Measurements from ENCODE around the gene PDE6B.

PDE6B gene

DNA sequence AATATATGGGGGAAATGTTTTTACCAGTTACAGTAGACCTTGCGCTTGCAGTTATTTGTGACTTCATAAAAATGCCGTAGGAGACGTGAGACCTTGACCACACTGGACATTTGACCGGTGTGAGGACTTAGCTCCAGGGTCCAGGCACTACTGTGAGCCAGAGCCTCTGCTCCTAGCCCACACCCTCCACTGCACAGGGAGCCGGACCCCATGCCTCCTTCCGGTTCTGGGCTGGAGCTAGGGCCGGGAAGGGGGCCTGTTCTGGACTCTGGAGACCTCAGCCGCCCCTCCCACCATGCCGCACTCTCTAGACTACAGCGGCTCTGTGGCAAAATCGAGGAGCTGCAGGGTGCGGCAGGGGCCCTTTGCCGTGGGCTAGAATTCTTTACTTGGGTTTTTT lies 85.5 kb downstream of the PDE6B start:
- Histone ChIP-seq H3K36me3 (ENCODE audit: control insufficient read depth, insufficient read depth, low read length, severe bottlenecking) (no peaks in the 10 kb centered on the region), H3K4me1 (ENCODE audit: control insufficient read depth, insufficient read depth, low read length) (peaks cover 19% of the 10 kb centered on the region), H3K9me3 (ENCODE audit: control insufficient read depth, low read length) (no peaks in the 10 kb centered on the region), H3K9ac (ENCODE audit: low read length) (no peak overlapping the region), H3K27me3 (replicated peaks; ENCODE audit: control insufficient read depth, insufficient read depth, low read length) (no peaks in the 10 kb centered on the region), H3K4me3 (ENCODE audit: low read length) (no peak overlapping the region)
- no peak for DNase-seq (ENCODE audit: low read depth)

DNA sequence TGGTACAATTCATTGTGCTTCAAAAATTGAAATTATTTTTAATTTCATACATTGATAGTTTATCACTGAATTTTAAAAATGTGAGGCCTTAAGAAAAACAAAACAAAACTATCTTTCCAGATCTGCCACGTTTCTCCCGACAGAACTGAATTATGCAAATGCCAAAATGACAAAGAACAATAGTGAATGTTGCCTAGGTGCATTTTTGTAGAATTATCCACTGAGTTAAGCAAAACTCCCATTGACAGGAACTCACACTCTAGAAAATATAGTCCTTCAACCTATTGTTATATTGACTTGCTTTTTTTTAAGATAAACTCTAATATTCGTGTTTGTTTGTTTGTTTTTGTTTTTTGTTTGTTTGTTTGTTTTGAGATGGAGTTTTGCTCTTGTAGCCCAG lies 86.7 kb downstream of the PDE6B start:
- no peaks in the 10 kb centered on the region for H3K27me3 ChIP-seq (replicated peaks; ENCODE audit: control insufficient read depth, insufficient read depth, low read length)
- H3K9me3 ChIP-seq (ENCODE audit: control insufficient read depth, low read length), result no peaks in the 10 kb centered on the region
- H3K9ac ChIP-seq (ENCODE audit: low read length), result no peak overlapping the region
- DNase-seq (ENCODE audit: low read depth), result no peak
- H3K4me1 ChIP-seq (ENCODE audit: control insufficient read depth, insufficient read depth, low read length), result peaks cover 15% of the 10 kb centered on the region
- H3K36me3 ChIP-seq (ENCODE audit: control insufficient read depth, insufficient read depth, low read length, severe bottlenecking), result no peaks in the 10 kb centered on the region
- no peak overlapping the region for H3K4me3 ChIP-seq (ENCODE audit: low read length)

DNA sequence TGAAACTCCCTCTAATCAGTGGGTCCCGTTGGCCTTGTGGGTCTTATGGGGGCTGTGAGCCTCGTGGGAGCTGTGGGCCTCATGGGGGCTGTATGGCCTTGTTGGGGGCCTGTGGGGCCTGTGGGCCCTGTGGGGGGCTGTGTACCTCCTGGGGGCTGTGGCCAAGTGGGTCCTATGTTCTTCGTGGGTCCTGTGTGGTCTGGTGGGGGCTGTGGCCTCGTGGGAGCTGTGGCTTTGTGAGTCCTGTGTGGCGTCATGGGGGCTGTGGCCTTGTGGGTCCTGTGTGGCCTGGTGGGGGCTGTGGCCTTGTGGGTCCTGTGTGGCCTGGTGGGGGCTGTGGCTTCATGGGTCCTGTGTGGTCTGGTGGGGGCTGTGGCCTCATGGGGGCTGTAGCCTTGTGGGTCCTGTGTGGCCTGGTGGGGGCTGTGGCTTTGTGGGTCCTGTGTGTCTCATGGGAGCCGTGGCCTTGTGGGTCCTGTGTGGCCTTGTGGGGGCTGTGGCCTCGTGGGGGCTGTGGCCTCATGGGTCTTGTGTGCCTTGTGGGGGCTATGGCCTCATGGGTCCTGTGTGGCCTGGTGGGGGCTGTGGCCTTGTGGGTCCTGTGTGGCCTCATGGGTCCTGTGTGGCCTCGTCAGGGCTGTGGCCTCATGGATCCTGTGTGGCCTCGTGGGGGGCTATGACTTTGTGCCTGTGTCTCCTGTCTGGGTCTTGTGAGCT lies 87.7 kb downstream of the PDE6B start:
- Histone ChIP-seq H3K36me3 (ENCODE audit: control insufficient read depth, insufficient read depth, low read length, severe bottlenecking) (no peaks in the 10 kb centered on the region), H3K9ac (ENCODE audit: low read length) (no peak overlapping the region), H3K27me3 (replicated peaks; ENCODE audit: control insufficient read depth, insufficient read depth, low read length) (no peaks in the 10 kb centered on the region), H3K9me3 (ENCODE audit: control insufficient read depth, low read length) (no peaks in the 10 kb centered on the region), H3K4me3 (ENCODE audit: low read length) (no peak overlapping the region), H3K4me1 (ENCODE audit: control insufficient read depth, insufficient read depth, low read length) (peaks cover 13% of the 10 kb centered on the region)
- no peak for DNase-seq (ENCODE audit: low read depth)

DNA sequence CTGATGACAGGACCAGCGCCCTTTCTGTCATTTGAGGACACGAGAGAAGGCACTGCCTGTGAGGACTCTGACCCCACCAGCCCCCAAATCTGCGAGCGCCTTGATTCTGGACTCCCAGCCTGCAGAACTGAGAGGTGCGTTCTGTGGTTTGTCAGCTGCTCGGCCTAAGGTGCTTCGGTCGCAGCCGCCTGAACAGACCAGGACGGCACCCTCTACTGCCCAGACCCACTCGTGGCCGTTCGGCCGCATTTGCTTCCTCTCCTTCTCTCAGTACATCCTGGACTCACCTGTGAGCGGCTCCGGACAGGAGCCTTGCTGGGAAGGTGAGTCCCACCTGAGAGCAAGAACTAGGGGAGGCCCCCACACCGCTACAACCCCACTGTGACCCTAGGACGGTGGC lies 88.7 kb downstream of the PDE6B start:
- Histone ChIP-seq H3K4me1 (ENCODE audit: control insufficient read depth, insufficient read depth, low read length) (peaks cover 4% of the 10 kb centered on the region), H3K9ac (ENCODE audit: low read length) (no peak overlapping the region), H3K9me3 (ENCODE audit: control insufficient read depth, low read length) (no peaks in the 10 kb centered on the region), H3K27me3 (replicated peaks; ENCODE audit: control insufficient read depth, insufficient read depth, low read length) (no peaks in the 10 kb centered on the region), H3K36me3 (ENCODE audit: control insufficient read depth, insufficient read depth, low read length, severe bottlenecking) (no peaks in the 10 kb centered on the region), H3K4me3 (ENCODE audit: low read length) (no peak overlapping the region)
- no peak for DNase-seq (ENCODE audit: low read depth)

DNA sequence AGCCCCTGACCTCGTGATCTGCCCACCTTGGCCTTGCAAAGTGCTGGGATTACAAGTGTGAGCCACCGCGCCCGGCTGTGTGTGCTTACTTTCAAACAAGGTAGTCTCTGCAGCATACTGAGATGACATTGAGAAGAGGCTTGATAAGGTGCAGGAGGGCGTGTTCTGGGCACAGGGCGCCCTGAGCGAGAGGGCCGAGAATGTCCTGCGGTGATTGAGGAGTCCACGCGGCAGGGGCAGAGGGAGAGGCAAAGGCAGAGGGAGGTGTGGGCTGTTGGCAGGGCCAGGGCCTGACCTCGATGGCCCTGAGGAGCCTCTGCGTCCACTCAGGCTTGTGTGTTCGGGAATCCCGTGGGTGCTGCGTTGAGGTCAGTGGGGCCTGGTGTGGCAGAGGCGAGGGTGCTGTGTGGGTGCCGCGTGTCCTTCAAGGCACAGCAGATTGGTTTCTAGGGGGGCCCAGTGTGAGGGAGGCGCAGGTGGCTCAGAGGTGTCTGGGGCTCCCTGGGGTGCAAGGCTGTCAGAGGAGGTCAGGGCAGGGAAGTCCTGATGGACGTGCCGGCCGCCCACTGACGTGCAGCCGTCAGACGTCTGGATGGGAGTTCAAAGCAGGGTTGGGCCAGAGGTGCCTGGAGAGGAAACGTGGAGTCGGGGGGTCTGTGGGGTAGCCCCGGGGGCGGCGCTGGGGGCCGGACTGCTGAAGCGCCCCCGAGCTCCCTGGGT lies 92.4 kb downstream of the PDE6B start:
- H3K36me3 ChIP-seq (ENCODE audit: control insufficient read depth, insufficient read depth, low read length, severe bottlenecking), result peaks cover under 1% of the 10 kb centered on the region
- peaks cover 8% of the 10 kb centered on the region for H3K4me1 ChIP-seq (ENCODE audit: control insufficient read depth, insufficient read depth, low read length)
- no peaks in the 10 kb centered on the region for H3K27me3 ChIP-seq (replicated peaks; ENCODE audit: control insufficient read depth, insufficient read depth, low read length)
- no peak overlapping the region for H3K4me3 ChIP-seq (ENCODE audit: low read length)
- no peak overlapping the region for H3K9ac ChIP-seq (ENCODE audit: low read length)
- DNase-seq (ENCODE audit: low read depth), result no peak
- no peaks in the 10 kb centered on the region for H3K9me3 ChIP-seq (ENCODE audit: control insufficient read depth, low read length)

DNA sequence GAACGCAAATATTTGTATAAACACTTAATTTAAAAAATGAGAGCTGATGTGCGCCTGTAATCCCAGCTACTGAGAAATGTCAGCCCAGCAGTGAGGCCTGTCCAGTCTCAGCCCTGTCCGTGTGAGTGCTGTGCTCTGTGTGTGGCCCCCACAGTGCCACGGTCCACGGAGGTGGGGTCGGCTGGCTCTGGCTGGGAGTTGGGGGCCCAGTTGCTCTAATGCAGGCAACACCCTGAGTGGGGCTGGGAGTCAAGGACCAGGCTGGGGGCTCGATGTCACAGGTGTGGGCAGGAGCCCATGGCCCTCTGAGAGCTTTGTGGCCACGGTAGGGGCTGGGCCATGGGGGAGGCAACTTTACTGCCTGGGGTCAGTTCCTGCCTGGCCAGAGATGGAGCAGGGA lies 93.1 kb downstream of the PDE6B start:
- H3K9ac ChIP-seq (ENCODE audit: low read length), result no peak overlapping the region

More for the DNA sequence above, 93.1 kb downstream of the PDE6B start:
- DNase-seq (ENCODE audit: low read depth), result no peak
- Histone ChIP-seq H3K4me3 (ENCODE audit: low read length) (no peak overlapping the region), H3K27me3 (replicated peaks; ENCODE audit: control insufficient read depth, insufficient read depth, low read length) (no peaks in the 10 kb centered on the region), H3K36me3 (ENCODE audit: control insufficient read depth, insufficient read depth, low read length, severe bottlenecking) (peaks cover 8% of the 10 kb centered on the region), H3K4me1 (ENCODE audit: control insufficient read depth, insufficient read depth, low read length) (peaks cover 8% of the 10 kb centered on the region), H3K9me3 (ENCODE audit: control insufficient read depth, low read length) (no peaks in the 10 kb centered on the region)
